Adrenal gland (tissue), 12 donors: ENCODE measurements around the gene B3GALT6. TPM values are rescaled to one million over a fixed set of nuclear protein-coding genes. Genes with fewer than 3 reads are reported as not detected.

Source experiments
- DNase-seq, 7 donors: peaks; one replicate each; pipeline ENCODE4 v3.0.0-alpha.2; 2019 to 2020
- H3K27ac ChIP-seq, 5 donors: fragments of 200-600 bp; sonication (generic) in 4 of 5; 1 replicate in 3 of 5; 2 replicates in 2 of 5; pipeline versions ENCODE4 v1.5.1 to v1.8.0; 2016 to 2020; ENCODE audit warnings: mild to moderate bottlenecking in 1 of 5
- H3K27me3 ChIP-seq: fragments of 200-600 bp; 2 replicates; pipeline ENCODE4 v1.8.0; 2021
- H3K36me3 ChIP-seq, 2 donors: fragments of 200-600 bp; replicated peaks in 1 of 2; 1 replicate in 1 of 2; 2 replicates in 1 of 2; pipeline versions ENCODE4 v1.5.1 to v1.8.0; 2018 to 2022
- H3K4me1 ChIP-seq, 2 donors: fragments of 200-600 bp; replicated peaks in 1 of 2; 1 replicate in 1 of 2; 2 replicates in 1 of 2; pipeline versions ENCODE4 v1.5.1 to v1.8.0; 2018 to 2021
- H3K4me3 ChIP-seq, 4 donors: fragments of 200-600 bp; sonication (generic) in 3 of 4; one replicate each; pipeline ENCODE4 v1.5.1; 2016 to 2018
- H3K9me3 ChIP-seq, 3 donors: fragments of 200-600 bp; sonication (generic) in 1 of 3; replicated peaks in 1 of 3; 1 replicate in 2 of 3; 2 replicates in 1 of 3; pipeline versions ENCODE4 v1.5.1 to v1.8.0; 2016 to 2021
- POLR2A ChIP-seq, 2 donors: fragments of 450-650 bp; IDR thresholded peaks; one replicate each; pipeline ENCODE4 v1.6.1; 2017; ENCODE audit warnings: antibody characterized with exemption in 2 of 2, mild to moderate bottlenecking in 2 of 2, moderate library complexity in 1 of 2
- WGBS, 4 donors: extraction: QIAGEN DNeasy Blood & Tissue Kit in 2 of 4; methylation state at CpG; one replicate each; pipeline versions ENCODE4 v1.1.5 to v1.1.7; 2013 to 2017; 5-methylcytosine and 5-hydroxymethylcytosine counted together
- intact Hi-C, 2 donors: fragments of 100-400 bp; cut with DNase I; formaldehyde crosslinking; loops; one replicate each; pipeline versions ENCODE4 v1.14.1 to v1.15.0; 2022 to 2023
- polyA plus RNA-seq, 3 donors: library from polyadenylated mRNA; stranded (reverse); fragments of 200-250 nt in 2 of 3; fragments of 350-450 nt in 1 of 3; fragmentation: Illumina TruSeq in 1 of 3; extraction: RNeasy Lipid Tissue Mini Kit (QIAGEN cat#74804) in 1 of 3; gene quantifications; one replicate each; pipeline ENCODE4 v1.2.3, GENCODE V29; 2013 to 2014
- total RNA-seq, 9 donors: library from RNA; depleted of rRNA in 4 of 9; stranded (reverse); fragments of >200 nt in 4 of 9; fragments of 120-200 nt in 1 of 9; fragmentation: NEBNext Ultra II Directional in 1 of 9; extraction: Animal tissue kit (Norgen Biotek cat#: 25700) in 1 of 9; gene quantifications; one replicate each; pipeline versions ENCODE4 v1.1.0 to v1.2.4, GENCODE V29; 2013 to 2023
- TF ChIP-seq, protein P1 (sequence below), 6 experiments: fragments of 450-650 bp in 4 of 6; fragments of 200-600 bp in 2 of 6; sonication (generic) in 1 of 6; IDR thresholded peaks; 1 replicate in 5 of 6; 2 replicates in 1 of 6; pipeline versions ENCODE4 v1.5.1 to v1.8.0; 2016 to 2021; ENCODE audit warnings: antibody characterized with exemption in 6 of 6, mild to moderate bottlenecking in 2 of 6, moderate library complexity in 1 of 6
- donor health status: healthy with polysubstance abuse.
- donor health status: Bipolar disorder and iron deficiency.
- donor health status: DM: yes; HTN: yes; CAD: no.
- donor health status: DM: no; HTN: no; CAD: no.
- donor health status: DM: no; HTN: no; CAD: no.
- donor health status: DM: yes; HTN: yes; CAD: no.

The B3GALT6 gene
- total and polyA plus RNA-seq, 12 donors, result 7.2 to 39.4 (median 16.7) TPM

DNA sequence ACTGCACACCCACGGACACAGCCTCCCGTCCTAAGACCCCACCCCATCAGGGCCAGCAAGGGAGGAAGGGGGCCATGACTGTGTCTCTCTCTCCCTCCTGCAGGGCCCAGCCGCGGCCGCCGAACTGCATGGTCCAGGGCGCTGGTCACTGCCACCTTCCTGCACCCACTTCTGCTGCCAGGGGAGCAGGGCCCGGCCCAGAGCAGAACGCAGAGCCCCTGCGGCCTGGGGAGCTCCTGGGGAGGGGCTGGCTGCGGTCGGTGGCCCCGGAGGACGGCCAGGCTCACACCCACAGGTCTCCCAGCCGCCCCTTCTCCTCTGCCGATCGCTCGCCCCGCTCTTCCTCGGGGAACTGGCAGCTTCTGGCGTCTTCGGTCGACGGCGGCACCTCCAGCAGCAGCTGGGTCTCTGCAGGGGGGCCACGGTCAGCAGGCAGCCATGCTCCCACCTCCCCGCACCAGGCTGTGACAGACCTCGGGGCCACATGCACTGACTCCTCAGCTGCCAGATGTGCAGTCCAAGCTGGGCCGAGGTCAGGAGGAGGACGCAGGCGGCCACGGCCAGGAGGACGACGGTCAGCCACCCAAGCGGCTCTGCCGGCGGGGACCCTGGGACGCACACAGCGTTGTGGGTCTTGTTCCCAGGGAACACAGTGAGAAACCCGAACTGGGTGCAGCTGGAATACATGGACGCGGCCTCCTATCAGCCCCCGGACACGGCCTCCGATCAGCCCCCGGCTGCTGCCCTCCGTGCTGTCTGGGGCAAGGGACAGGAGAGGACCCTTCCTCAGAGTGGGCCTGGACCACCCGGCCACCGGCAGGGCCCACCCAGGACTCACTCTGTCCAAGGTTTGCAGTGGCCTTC lies 28.2 kb upstream of the B3GALT6 start:
- Histone ChIP-seq H3K27ac (no peak overlapping the region), H3K4me3 (no peak overlapping the region), H3K27me3 (peaks cover 44% of the 10 kb centered on the region), H3K9me3 (no peaks in the 10 kb centered on the region), H3K36me3 (no peaks in the 10 kb centered on the region), H3K4me1 (peaks cover 6 to 14% of the 10 kb centered on the region in 2 donors)
- intact Hi-C loops, result no loop called here
- 73 to 84% (median 77%) methylated on average over 10 to 49 of the region's 49 CpGs for WGBS, 4 donors
- TF ChIP-seq, protein P1, sequence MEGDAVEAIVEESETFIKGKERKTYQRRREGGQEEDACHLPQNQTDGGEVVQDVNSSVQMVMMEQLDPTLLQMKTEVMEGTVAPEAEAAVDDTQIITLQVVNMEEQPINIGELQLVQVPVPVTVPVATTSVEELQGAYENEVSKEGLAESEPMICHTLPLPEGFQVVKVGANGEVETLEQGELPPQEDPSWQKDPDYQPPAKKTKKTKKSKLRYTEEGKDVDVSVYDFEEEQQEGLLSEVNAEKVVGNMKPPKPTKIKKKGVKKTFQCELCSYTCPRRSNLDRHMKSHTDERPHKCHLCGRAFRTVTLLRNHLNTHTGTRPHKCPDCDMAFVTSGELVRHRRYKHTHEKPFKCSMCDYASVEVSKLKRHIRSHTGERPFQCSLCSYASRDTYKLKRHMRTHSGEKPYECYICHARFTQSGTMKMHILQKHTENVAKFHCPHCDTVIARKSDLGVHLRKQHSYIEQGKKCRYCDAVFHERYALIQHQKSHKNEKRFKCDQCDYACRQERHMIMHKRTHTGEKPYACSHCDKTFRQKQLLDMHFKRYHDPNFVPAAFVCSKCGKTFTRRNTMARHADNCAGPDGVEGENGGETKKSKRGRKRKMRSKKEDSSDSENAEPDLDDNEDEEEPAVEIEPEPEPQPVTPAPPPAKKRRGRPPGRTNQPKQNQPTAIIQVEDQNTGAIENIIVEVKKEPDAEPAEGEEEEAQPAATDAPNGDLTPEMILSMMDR (IDR thresholded peaks at IDR 0.05), result no peak
- no peak for TF ChIP-seq POLR2A (IDR thresholded peaks at IDR 0.05)
- DNase-seq, result no peak

DNA sequence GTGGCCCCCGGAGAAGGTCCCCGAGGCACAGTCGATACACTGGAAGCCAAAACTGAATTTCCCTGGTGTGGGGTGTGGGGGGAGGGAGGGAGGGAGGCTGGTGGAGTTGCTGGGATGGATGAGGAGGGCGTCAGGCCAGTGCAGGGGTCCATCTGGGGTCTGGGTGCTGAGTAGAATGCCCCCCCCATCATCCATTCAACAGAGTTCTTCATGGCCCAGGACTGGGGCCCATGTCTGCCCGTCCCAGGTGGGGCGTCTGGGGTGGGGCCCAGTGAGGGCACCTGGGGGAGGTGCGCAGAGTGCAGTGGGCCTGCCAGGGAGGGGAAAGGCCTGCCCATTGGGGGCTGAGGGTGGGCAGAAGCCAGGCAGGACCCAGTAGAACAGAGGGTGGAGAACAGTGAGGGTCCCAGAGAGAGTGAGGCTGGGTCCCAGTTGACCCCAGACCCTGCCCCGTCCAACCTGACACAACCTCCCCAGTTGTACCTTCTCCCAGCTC lies 27.6 kb upstream of the B3GALT6 start:
- TF ChIP-seq, protein P1 (IDR thresholded peaks at IDR 0.05), result no peak
- no peak for TF ChIP-seq POLR2A (IDR thresholded peaks at IDR 0.05)
- peaks cover 44% of the 10 kb centered on the region for H3K27me3 ChIP-seq
- H3K4me3 ChIP-seq, result no peak overlapping the region
- no peak overlapping the region for H3K27ac ChIP-seq
- no peaks in the 10 kb centered on the region for H3K36me3 ChIP-seq
- intact Hi-C loops, result no loop called here
- WGBS, 4 donors, result 63 to 86% (median 81%) methylated on average over 2 to 8 of the region's 8 CpGs
- H3K4me1 ChIP-seq, result peaks cover 6 to 14% of the 10 kb centered on the region in 2 donors
- H3K9me3 ChIP-seq, result no peaks in the 10 kb centered on the region
- no peak for DNase-seq

DNA sequence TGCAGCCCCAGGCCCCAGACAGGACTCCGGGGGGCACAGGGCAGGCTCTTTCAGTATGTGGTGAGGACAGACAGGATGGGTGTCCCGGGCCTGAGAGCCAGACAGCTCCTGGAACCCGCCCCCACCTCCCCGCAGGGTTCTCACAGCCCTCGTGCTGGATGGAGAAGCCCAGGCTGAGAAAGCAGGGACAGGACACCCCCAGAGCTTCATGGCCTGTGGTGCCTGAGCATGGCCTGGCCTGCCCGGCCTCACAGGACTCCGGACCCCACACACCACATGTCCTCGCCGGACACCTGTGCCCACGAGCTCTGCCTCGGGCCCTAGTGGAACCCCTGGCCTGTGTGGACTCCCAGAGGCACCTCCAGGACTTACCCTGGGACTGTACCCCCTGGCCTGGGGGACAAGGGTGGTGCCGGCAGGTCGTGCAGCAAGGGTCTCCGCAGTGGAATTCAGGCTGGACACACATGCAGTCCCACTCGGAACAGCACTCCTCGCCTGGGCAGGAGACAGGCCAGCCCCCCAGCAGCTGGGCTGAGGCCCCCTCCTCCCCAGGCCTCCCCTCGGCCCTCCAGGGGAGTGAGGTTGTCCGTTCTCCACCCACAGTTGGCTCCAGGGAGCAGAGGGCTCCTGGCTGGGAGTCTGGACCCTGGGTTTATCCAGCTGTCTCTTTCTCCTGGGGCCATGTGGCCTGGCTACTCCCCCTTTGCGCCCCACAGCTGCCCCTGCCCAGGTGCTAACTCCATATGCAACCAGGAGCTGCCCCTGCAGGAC lies 26.9 kb upstream of the B3GALT6 start:
- no peak for DNase-seq
- Histone ChIP-seq H3K4me1 (peaks cover 6 to 14% of the 10 kb centered on the region in 2 donors), H3K27ac (no peak overlapping the region), H3K36me3 (no peaks in the 10 kb centered on the region), H3K9me3 (no peaks in the 10 kb centered on the region), H3K4me3 (no peak overlapping the region), H3K27me3 (peaks cover 44% of the 10 kb centered on the region)
- TF ChIP-seq, protein P1 (IDR thresholded peaks at IDR 0.05), result no peak
- no peak for TF ChIP-seq POLR2A (IDR thresholded peaks at IDR 0.05)
- WGBS, 4 donors, result 81 to 93% (median 87%) methylated on average over 3 to 19 of the region's 19 CpGs
- intact Hi-C loops, result no loop called here

DNA sequence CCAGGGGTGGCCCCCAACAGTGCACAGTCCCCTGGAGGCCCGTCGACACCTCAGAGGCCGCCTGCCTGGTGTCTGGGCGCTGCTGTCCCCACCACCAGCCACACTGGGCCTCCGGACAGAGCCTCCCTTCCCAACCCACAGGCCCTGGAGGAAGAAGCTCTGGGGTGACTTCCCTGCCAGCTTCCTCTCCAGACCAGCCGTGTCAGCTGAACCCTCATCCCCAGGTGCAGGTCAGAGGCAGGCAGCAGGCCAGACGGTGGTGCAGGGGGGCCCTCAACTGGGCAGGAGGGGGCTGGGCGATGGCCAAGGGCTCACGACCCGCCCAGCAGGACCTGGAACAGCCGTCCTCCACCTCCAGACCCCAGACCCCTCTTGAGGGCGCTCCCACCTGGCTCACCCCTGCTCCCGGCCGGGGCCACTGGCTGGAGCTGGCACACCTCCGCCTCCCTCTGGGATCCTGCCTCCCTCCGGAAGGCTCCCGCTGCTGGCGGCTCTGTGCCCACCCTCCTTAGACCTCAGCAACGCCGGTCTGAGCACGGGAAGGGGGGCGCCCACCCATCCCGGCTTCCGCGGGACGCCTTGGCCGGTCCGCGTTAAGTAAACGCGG lies 26.2 kb upstream of the B3GALT6 start:
- intact Hi-C loops, result no loop called here
- peaks cover 42% of the 10 kb centered on the region for H3K27me3 ChIP-seq
- WGBS, 4 donors, result 21 to 37% (median 33%) methylated on average over 10 to 31 of the region's 31 CpGs

More for the DNA sequence above, 26.2 kb upstream of the B3GALT6 start:
- no peak for DNase-seq
- H3K4me3 ChIP-seq, result no peak overlapping the region
- H3K9me3 ChIP-seq, result no peaks in the 10 kb centered on the region
- TF ChIP-seq, protein P1 (IDR thresholded peaks at IDR 0.05), result no peak
- no peak for TF ChIP-seq POLR2A (IDR thresholded peaks at IDR 0.05)
- H3K36me3 ChIP-seq, result no peaks in the 10 kb centered on the region
- no peak overlapping the region for H3K27ac ChIP-seq
- peaks cover 6 to 12% of the 10 kb centered on the region in 2 donors for H3K4me1 ChIP-seq
